Astrocyte (in vitro differentiated cells and primary cell): ENCODE data around the gene DSTN. TPM values are rescaled to one million over a fixed set of nuclear protein-coding genes. Genes with fewer than 3 reads are reported as not detected.

ENCODE experiments used
- DNase-seq: peaks from one replicate; pipeline ENCODE4 v3.0.0-alpha.2; 2010; ENCODE audit warnings: low read depth
- FAIRE-seq: peaks from 2 replicates; lab custom pipeline; 2011; peaks lifted over from hg19 to GRCh38; lab: Jason Lieb, UNC
- H2AFZ ChIP-seq: 2 replicates; pipeline ENCODE4 v1.6.0; 2012; ENCODE audit warnings: low read depth, low read length, inconsistent platforms
- H3K27ac ChIP-seq: 2 replicates; pipeline ENCODE4 v1.5.1; 2011; ENCODE audit warnings: low read depth, low read length, inconsistent platforms
- H3K27me3 ChIP-seq: 2 replicates; pipeline ENCODE4 v1.6.0; 2011; ENCODE audit warnings: low read length, inconsistent platforms; ENCODE audit not compliant: insufficient read depth
- H3K36me3 ChIP-seq: 2 replicates; pipeline ENCODE4 v1.5.1; 2011; ENCODE audit warnings: low read length, inconsistent platforms; ENCODE audit not compliant: insufficient read depth
- H3K4me1 ChIP-seq: 2 replicates; pipeline ENCODE4 v1.5.1; 2011; ENCODE audit warnings: low read length, inconsistent platforms; ENCODE audit not compliant: insufficient read depth
- H3K4me2 ChIP-seq: 2 replicates; pipeline ENCODE4 v1.6.0; 2012; ENCODE audit warnings: low read length, inconsistent platforms
- H3K4me3 ChIP-seq: 2 replicates; pipeline ENCODE4 v1.5.1; 2011; ENCODE audit warnings: low read depth, mild to moderate bottlenecking, low read length, inconsistent platforms; ENCODE audit not compliant: insufficient read depth
- H3K79me2 ChIP-seq: 2 replicates; pipeline ENCODE4 v1.6.0; 2012; ENCODE audit warnings: mild to moderate bottlenecking, low read length, inconsistent platforms; ENCODE audit not compliant: insufficient read depth
- H3K9ac ChIP-seq: 2 replicates; pipeline ENCODE4 v1.6.0; 2012; ENCODE audit warnings: mild to moderate bottlenecking, low read length, inconsistent platforms
- H3K9me3 ChIP-seq: 2 replicates; pipeline ENCODE4 v1.5.1; 2012; ENCODE audit warnings: low read depth, mild to moderate bottlenecking, low read length, inconsistent platforms; ENCODE audit not compliant: insufficient read depth
- H4K20me1 ChIP-seq: 2 replicates; pipeline ENCODE4 v1.6.0; 2012; ENCODE audit warnings: low read length, inconsistent platforms; ENCODE audit not compliant: insufficient read depth
- H3K27ac Mint-ChIP-seq: one replicate; pipeline ENCODE4 v1.8.0; 2021; ENCODE audit warnings: mild to moderate bottlenecking, mixed read lengths; ENCODE audit not compliant: unreplicated experiment
- H3K27me3 Mint-ChIP-seq: one replicate; pipeline ENCODE4 v1.8.0; 2021; ENCODE audit warnings: low read depth, mixed read lengths; ENCODE audit not compliant: unreplicated experiment
- H3K36me3 Mint-ChIP-seq: one replicate; pipeline ENCODE4 v1.8.0; 2021; ENCODE audit warnings: low read depth, mixed read lengths; ENCODE audit not compliant: unreplicated experiment
- H3K4me1 Mint-ChIP-seq: one replicate; pipeline ENCODE4 v1.8.0; 2021; ENCODE audit warnings: low read depth, mixed read lengths; ENCODE audit not compliant: unreplicated experiment
- H3K4me3 Mint-ChIP-seq: one replicate; pipeline ENCODE4 v1.8.0; 2021; ENCODE audit warnings: mild to moderate bottlenecking, moderate library complexity, mixed read lengths; ENCODE audit not compliant: unreplicated experiment
- H3K9me3 Mint-ChIP-seq: one replicate; pipeline ENCODE4 v1.8.0; 2021; ENCODE audit warnings: mild to moderate bottlenecking, mixed read lengths; ENCODE audit not compliant: unreplicated experiment
- EZH2 ChIP-seq: IDR thresholded peaks from 2 replicates; pipeline ENCODE4 v1.6.1; 2012; ENCODE audit warnings: mild to moderate bottlenecking, low read length, inconsistent platforms; ENCODE audit not compliant: insufficient read depth
- total RNA-seq: library from RNA; stranded (reverse); gene quantifications from 2 replicates; pipeline ENCODE4 v1.2.1, GENCODE V29; 2021
- TF ChIP-seq, protein P1 (sequence below): IDR thresholded peaks from 2 replicates; pipeline ENCODE4 v1.5.1; 2011; ENCODE audit warnings: low read depth, mild to moderate bottlenecking, inconsistent platforms, low read length, moderate library complexity; ENCODE audit not compliant: insufficient read depth

DSTN gene
- total RNA-seq, 1 donor from 2014 or later: 552 TPM

- Histone ChIP-seq H3K36me3 (peaks cover 10% of the 10 kb centered on the region), H3K9ac (peak overlapping the region; percentile 96), H3K4me3 (peak overlapping the region; percentile 100), H3K4me2 (peak overlapping the region; percentile 92), H3K27me3 (no peaks in the 10 kb centered on the region), H3K9me3 (no peaks in the 10 kb centered on the region), H3K4me1 (peaks cover 18% of the 10 kb centered on the region), H4K20me1 (peaks cover 69% of the 10 kb centered on the region), H3K27ac (no peak overlapping the region), H3K79me2 (peaks cover 73% of the 10 kb centered on the region), H2AFZ (no peak overlapping the region)
- TF ChIP-seq, protein P1, sequence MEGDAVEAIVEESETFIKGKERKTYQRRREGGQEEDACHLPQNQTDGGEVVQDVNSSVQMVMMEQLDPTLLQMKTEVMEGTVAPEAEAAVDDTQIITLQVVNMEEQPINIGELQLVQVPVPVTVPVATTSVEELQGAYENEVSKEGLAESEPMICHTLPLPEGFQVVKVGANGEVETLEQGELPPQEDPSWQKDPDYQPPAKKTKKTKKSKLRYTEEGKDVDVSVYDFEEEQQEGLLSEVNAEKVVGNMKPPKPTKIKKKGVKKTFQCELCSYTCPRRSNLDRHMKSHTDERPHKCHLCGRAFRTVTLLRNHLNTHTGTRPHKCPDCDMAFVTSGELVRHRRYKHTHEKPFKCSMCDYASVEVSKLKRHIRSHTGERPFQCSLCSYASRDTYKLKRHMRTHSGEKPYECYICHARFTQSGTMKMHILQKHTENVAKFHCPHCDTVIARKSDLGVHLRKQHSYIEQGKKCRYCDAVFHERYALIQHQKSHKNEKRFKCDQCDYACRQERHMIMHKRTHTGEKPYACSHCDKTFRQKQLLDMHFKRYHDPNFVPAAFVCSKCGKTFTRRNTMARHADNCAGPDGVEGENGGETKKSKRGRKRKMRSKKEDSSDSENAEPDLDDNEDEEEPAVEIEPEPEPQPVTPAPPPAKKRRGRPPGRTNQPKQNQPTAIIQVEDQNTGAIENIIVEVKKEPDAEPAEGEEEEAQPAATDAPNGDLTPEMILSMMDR: no peak
- TF ChIP-seq EZH2: no peak
- H3K9me3 Mint-ChIP-seq: no peaks in the 10 kb centered on the region
- peak overlapping the region; percentile 99 for H3K4me3 Mint-ChIP-seq
- no peaks in the 10 kb centered on the region for H3K27me3 Mint-ChIP-seq
- H3K4me1 Mint-ChIP-seq: peaks cover 34% of the 10 kb centered on the region
- no peak overlapping the region for H3K27ac Mint-ChIP-seq
- FAIRE-seq (no peak), DNase-seq (no peak)
- H3K36me3 Mint-ChIP-seq: peaks cover 2% of the 10 kb centered on the region
These were observed 2.3 kb downstream of the DSTN start for GRCh38 chr20:17572034-17572638.

DNA sequence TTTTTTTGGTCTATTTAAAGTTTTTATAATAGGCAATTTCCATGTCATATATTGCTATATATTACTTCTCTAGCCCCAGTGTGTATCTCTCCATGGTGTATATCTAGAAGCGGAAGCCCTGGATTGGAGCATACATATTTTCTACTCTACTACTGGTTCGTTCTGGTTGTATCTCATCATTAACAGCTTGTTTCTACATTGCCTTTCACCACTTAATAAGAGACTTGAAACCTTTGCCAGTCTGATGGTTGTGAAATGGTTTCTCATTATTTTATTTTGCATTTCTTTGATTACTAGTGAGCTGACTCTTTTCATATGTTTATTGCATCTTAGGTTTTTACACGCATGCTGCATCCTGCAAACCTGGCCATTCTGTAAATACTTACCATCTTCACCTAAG is 3.6 kb downstream of the DSTN start:
- H3K9me3 ChIP-seq: no peaks in the 10 kb centered on the region
- Mint-ChIP-seq H3K27me3 (no peaks in the 10 kb centered on the region), H3K4me1 (peaks cover 29% of the 10 kb centered on the region), H3K27ac (no peak overlapping the region), H3K36me3 (peaks cover 2% of the 10 kb centered on the region), H3K4me3 (peak overlapping the region; percentile 99), H3K9me3 (no peaks in the 10 kb centered on the region)
- DNase-seq (no peak), FAIRE-seq (no peak)
- peaks cover 79% of the 10 kb centered on the region for H4K20me1 ChIP-seq
- H3K36me3 ChIP-seq: peaks cover 10% of the 10 kb centered on the region
- no peak overlapping the region for H2AFZ ChIP-seq
- TF ChIP-seq, protein P1: no peak
- no peak for TF ChIP-seq EZH2
- H3K4me2 ChIP-seq: peak overlapping the region; percentile 92
- peak overlapping the region; percentile 96 for H3K9ac ChIP-seq
- peaks cover 86% of the 10 kb centered on the region for H3K79me2 ChIP-seq
- H3K4me1 ChIP-seq: peaks cover 11% of the 10 kb centered on the region
- H3K27ac ChIP-seq: no peak overlapping the region
- peak overlapping the region; percentile 100 for H3K4me3 ChIP-seq
- no peaks in the 10 kb centered on the region for H3K27me3 ChIP-seq

- no peak overlapping the region for H3K27ac ChIP-seq
- peaks cover 96% of the 10 kb centered on the region for H4K20me1 ChIP-seq
- H3K27me3 Mint-ChIP-seq: no peaks in the 10 kb centered on the region
- DNase-seq (no peak), FAIRE-seq (no peak)
- TF ChIP-seq, protein P1: no peak
- TF ChIP-seq EZH2: no peak
- H3K79me2 ChIP-seq: peaks cover 100% of the 10 kb centered on the region
- H3K9me3 ChIP-seq: no peaks in the 10 kb centered on the region
- H3K36me3 Mint-ChIP-seq: peaks cover 3% of the 10 kb centered on the region
- H3K27me3 ChIP-seq: no peaks in the 10 kb centered on the region
- H3K4me1 ChIP-seq: peaks cover 14% of the 10 kb centered on the region
- H3K4me2 ChIP-seq: no peak overlapping the region
- no peak overlapping the region for H3K4me3 Mint-ChIP-seq
- peaks cover 46% of the 10 kb centered on the region for H3K4me1 Mint-ChIP-seq
- no peak overlapping the region for H3K9ac ChIP-seq
- H2AFZ ChIP-seq: no peak overlapping the region
- no peak overlapping the region for H3K4me3 ChIP-seq
- H3K27ac Mint-ChIP-seq: no peak overlapping the region
- H3K9me3 Mint-ChIP-seq: no peaks in the 10 kb centered on the region
- peaks cover 10% of the 10 kb centered on the region for H3K36me3 ChIP-seq
These were observed 6.3 kb downstream of the DSTN start for GRCh38 chr20:17576215-17576614.
